Measurements from ENCODE around the gene DOCK9. TPM values are rescaled to one million over a fixed set of nuclear protein-coding genes. Genes with fewer than 3 reads are reported as not detected.

The DOCK9 gene
- total RNA-seq, 6 donors from 2014 or later = 155 to 284 (median 170) TPM

DNA sequence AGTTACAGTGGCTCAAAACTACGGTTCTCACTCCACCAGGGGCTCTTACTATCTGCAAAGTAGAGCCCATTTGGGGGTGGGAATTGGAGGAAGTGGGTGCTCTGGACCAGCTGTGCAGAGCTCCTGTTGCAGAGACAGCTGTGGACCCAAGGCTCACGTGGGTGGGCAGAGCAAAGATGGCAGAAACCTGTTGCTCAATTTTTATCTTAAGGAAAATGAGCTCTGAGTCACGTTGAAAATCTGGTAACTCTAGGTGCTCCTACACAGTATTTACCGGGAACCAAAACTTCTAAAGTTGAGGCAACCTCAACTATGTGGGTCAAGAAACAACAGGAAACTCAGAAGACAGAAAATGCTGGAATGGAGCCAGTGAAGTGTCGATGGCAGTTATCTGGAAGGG lies 195.2 kb downstream of the DOCK9 start:
- Histone ChIP-seq H3K4me1 (no peaks in the 10 kb centered on the region), H3K9me3 (no peaks in the 10 kb centered on the region), H3K27me3 (no peaks in the 10 kb centered on the region), H3K4me3 (no peak overlapping the region), H3K36me3 (no peaks in the 10 kb centered on the region), H3K27ac (no peak overlapping the region)
- TF ChIP-seq, protein P1, sequence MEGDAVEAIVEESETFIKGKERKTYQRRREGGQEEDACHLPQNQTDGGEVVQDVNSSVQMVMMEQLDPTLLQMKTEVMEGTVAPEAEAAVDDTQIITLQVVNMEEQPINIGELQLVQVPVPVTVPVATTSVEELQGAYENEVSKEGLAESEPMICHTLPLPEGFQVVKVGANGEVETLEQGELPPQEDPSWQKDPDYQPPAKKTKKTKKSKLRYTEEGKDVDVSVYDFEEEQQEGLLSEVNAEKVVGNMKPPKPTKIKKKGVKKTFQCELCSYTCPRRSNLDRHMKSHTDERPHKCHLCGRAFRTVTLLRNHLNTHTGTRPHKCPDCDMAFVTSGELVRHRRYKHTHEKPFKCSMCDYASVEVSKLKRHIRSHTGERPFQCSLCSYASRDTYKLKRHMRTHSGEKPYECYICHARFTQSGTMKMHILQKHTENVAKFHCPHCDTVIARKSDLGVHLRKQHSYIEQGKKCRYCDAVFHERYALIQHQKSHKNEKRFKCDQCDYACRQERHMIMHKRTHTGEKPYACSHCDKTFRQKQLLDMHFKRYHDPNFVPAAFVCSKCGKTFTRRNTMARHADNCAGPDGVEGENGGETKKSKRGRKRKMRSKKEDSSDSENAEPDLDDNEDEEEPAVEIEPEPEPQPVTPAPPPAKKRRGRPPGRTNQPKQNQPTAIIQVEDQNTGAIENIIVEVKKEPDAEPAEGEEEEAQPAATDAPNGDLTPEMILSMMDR (IDR thresholded peaks at IDR 0.05) = no peak
- TF ChIP-seq EP300 (IDR thresholded peaks at IDR 0.05) = no peak
- TF ChIP-seq POLR2AphosphoS5 (IDR thresholded peaks at IDR 0.05) = no peak
- no peak for TF ChIP-seq POLR2A (IDR thresholded peaks at IDR 0.05)
- no peak for ATAC-seq (ENCODE audit: low FRiP score in 2 of 2)
- no peak for DNase-seq
- WGBS, 2 donors = 42 to 59% methylated on average over 5 of the region's 5 CpGs

DNA sequence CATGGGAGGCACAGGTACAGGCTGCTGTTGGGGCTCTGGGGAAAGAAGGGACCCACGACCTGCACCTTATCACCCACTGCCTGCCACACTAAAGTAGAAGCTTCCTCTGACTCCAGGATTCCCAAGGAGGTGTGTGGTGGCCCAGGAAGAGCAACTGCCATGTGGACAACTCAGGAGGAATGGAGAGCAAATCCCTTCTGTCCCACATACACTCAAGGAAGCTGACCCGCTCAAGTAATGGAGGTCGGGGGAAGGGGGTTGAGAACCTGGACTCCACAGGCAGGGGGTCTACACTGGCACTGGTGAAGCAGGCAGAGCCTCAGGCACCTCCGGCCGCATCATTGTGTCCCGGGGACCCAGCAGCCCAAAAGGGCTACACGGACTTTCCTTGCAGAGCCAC lies 196.0 kb downstream of the DOCK9 start:
- ATAC-seq (ENCODE audit: low FRiP score in 2 of 2) (no peak), DNase-seq (no peak)
- H3K4me3 ChIP-seq = no peak overlapping the region
- no peaks in the 10 kb centered on the region for H3K4me1 ChIP-seq
- 84 to 93% methylated on average over 6 to 7 of the region's 7 CpGs for WGBS, 2 donors
- H3K36me3 ChIP-seq = no peaks in the 10 kb centered on the region
- H3K27ac ChIP-seq = no peak overlapping the region
- H3K9me3 ChIP-seq = no peaks in the 10 kb centered on the region
- no peaks in the 10 kb centered on the region for H3K27me3 ChIP-seq
- TF ChIP-seq, protein P1 (IDR thresholded peaks at IDR 0.05) = no peak
- no peak for TF ChIP-seq EP300 (IDR thresholded peaks at IDR 0.05)
- TF ChIP-seq POLR2AphosphoS5 (IDR thresholded peaks at IDR 0.05) = no peak
- TF ChIP-seq POLR2A (IDR thresholded peaks at IDR 0.05) = no peak

DNA sequence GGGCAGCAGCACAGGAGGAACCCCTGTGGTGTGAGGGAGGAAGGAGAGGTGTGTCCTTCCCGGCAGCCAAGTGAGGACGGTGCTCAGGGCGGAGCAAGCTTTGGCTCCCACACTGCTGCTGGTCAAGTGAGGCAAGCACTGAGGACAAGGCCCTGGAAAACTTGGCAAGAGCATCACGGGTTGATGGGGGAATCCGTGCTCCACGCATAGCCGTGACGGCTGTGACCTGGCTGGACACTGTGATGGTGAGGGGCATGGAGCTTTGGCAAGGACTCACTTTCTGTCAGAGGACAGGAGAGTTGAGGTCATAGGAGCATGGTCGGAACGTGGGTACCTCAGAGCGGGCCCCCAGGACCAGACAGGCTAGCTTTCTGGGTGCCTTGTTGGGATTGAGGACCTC lies 196.4 kb downstream of the DOCK9 start:
- TF ChIP-seq POLR2A (IDR thresholded peaks at IDR 0.05) = no peak
- TF ChIP-seq EP300 (IDR thresholded peaks at IDR 0.05) = no peak
- TF ChIP-seq, protein P1 (IDR thresholded peaks at IDR 0.05) = no peak
- no peak for TF ChIP-seq POLR2AphosphoS5 (IDR thresholded peaks at IDR 0.05)
- Histone ChIP-seq H3K4me1 (no peaks in the 10 kb centered on the region), H3K36me3 (no peaks in the 10 kb centered on the region), H3K27ac (no peak overlapping the region), H3K9me3 (no peaks in the 10 kb centered on the region), H3K4me3 (no peak overlapping the region), H3K27me3 (no peaks in the 10 kb centered on the region)
- DNase-seq = no peak
- ATAC-seq (ENCODE audit: low FRiP score in 2 of 2) = no peak
- WGBS, 2 donors = 78 to 92% methylated on average over 11 of the region's 11 CpGs

DNA sequence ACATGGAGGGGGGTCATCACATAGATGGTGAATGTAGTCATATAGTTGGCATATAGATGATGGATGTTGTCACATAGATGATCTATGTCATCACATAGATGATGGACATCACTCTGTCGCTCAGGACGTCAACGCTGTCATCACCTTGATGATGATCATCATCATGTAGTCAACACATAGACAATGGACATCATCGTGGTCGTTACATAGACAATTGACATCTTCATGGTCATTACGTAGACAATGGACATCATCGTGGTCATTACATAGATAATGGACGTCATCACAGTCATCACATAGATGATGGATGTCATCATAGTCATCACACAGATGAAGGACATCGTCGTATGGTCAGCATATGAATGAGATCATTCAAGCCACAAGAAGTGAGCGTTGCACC lies 196.8 kb downstream of the DOCK9 start:
- no peaks in the 10 kb centered on the region for H3K9me3 ChIP-seq
- no peak for ATAC-seq (ENCODE audit: low FRiP score in 2 of 2)
- WGBS, 2 donors = 75 to 95% methylated on average over 11 of the region's 11 CpGs

DNA sequence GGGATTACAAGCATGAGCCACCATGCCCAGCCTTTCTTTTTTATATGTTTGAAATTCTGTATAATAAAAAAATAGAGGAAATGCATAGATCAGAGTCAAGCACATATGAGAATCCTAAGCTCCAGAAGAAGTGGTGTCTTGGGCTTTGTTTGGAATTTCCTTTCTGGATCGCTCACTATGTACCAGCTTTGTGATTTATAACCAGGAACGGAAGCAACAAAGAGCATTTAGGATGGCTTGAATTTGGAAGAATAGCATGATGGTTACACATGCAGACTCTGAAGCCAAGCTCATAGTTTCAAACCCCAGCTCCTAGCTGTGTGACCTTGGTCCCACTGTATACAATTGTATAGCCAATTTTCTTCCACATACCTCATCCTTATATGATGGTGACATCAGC lies 197.4 kb downstream of the DOCK9 start:
- ATAC-seq (ENCODE audit: low FRiP score in 2 of 2) (no peak), DNase-seq (no peak)
- Histone ChIP-seq H3K27ac (no peak overlapping the region), H3K27me3 (no peaks in the 10 kb centered on the region), H3K36me3 (no peaks in the 10 kb centered on the region), H3K4me3 (no peak overlapping the region), H3K9me3 (no peaks in the 10 kb centered on the region), H3K4me1 (no peaks in the 10 kb centered on the region)
- TF ChIP-seq POLR2AphosphoS5 (IDR thresholded peaks at IDR 0.05) (no peak), EP300 (IDR thresholded peaks at IDR 0.05) (no peak), POLR2A (IDR thresholded peaks at IDR 0.05) (no peak)
- TF ChIP-seq, protein P1 (IDR thresholded peaks at IDR 0.05) = no peak
- 45 to 56% methylated on average over 2 of the region's 2 CpGs for WGBS, 2 donors

More for the DNA sequence above, 196.8 kb downstream of the DOCK9 start:
- no peak for DNase-seq
- no peak for TF ChIP-seq POLR2A (IDR thresholded peaks at IDR 0.05)
- TF ChIP-seq EP300 (IDR thresholded peaks at IDR 0.05) = no peak
- no peak for TF ChIP-seq POLR2AphosphoS5 (IDR thresholded peaks at IDR 0.05)
- TF ChIP-seq, protein P1 (IDR thresholded peaks at IDR 0.05) = no peak
- no peaks in the 10 kb centered on the region for H3K36me3 ChIP-seq
- no peak overlapping the region for H3K27ac ChIP-seq
- no peaks in the 10 kb centered on the region for H3K4me1 ChIP-seq
- no peaks in the 10 kb centered on the region for H3K27me3 ChIP-seq
- H3K4me3 ChIP-seq = no peak overlapping the region

Data from upper lobe of left lung (tissue), 6 donors.